Neural cell (in vitro differentiated cells): ENCODE data around the gene LRRC8C. TPM values are rescaled to one million over a fixed set of nuclear protein-coding genes. Genes with fewer than 3 reads are reported as not detected.

Source experiments
- H2AFZ ChIP-seq: fragments of 200-600, 300-800 bp; sonication (generic), shearing (Covaris generic); 2 replicates; pipeline ENCODE4 v1.6.0; 2014; ENCODE audit warnings: low read depth, mild to moderate bottlenecking, antibody characterized with exemption, low read length, moderate library complexity
- H3F3A ChIP-seq: fragments of 200-600 bp; shearing (Covaris generic); 2 replicates; pipeline ENCODE4 v1.6.1; 2016; ENCODE audit warnings: mild to moderate bottlenecking, moderate library complexity, mixed read lengths, antibody characterized with exemption, low read length; ENCODE audit not compliant: insufficient read depth, poor library complexity, severe bottlenecking
- H3K27ac ChIP-seq: fragments of 200-600, 300-800 bp; sonication (generic), shearing (Covaris generic); 2 replicates; pipeline ENCODE4 v1.5.1; 2014; ENCODE audit warnings: mild to moderate bottlenecking, low read length, moderate library complexity
- H3K27me3 ChIP-seq: fragments of 300-800, 200-600 bp; sonication (generic), shearing (Covaris generic); 2 replicates; pipeline ENCODE4 v1.6.0; 2014; ENCODE audit warnings: mild to moderate bottlenecking, low read depth, low read length, moderate library complexity; ENCODE audit not compliant: insufficient read depth
- H3K36me3 ChIP-seq: fragments of 300-800, 200-600 bp; sonication (generic), shearing (Covaris generic); 2 replicates; pipeline ENCODE4 v1.5.1; 2014; ENCODE audit warnings: mild to moderate bottlenecking, antibody characterized with exemption, low read length, moderate library complexity; ENCODE audit not compliant: insufficient read depth
- H3K4me2 ChIP-seq: fragments of 300-800, 200-600 bp; sonication (generic), shearing (Covaris generic); 2 replicates; pipeline ENCODE4 v1.6.0; 2014; ENCODE audit warnings: mild to moderate bottlenecking, low read length
- H3K4me3 ChIP-seq: fragments of 300-800, 200-600 bp; sonication (generic), shearing (Covaris generic); 2 replicates; pipeline ENCODE4 v1.5.1; 2014; ENCODE audit warnings: mild to moderate bottlenecking, low read length, moderate library complexity
- H3K79me2 ChIP-seq: fragments of 200-600 bp; shearing (Covaris generic); replicated peaks from 2 replicates; pipeline ENCODE4 v1.6.0; 2014; ENCODE audit warnings: mild to moderate bottlenecking, low read length, moderate library complexity; ENCODE audit not compliant: insufficient read depth
- H3K9ac ChIP-seq: fragments of 300-800, 200-600 bp; sonication (generic), shearing (Covaris generic); 2 replicates; pipeline ENCODE4 v1.6.1; 2016; ENCODE audit warnings: mild to moderate bottlenecking, low read length, mixed read lengths
- H3K9me2 ChIP-seq: fragments of 200-600 bp; shearing (Covaris generic); 2 replicates; pipeline ENCODE4 v1.6.1; 2016; ENCODE audit warnings: mild to moderate bottlenecking, low read length, mixed read lengths; ENCODE audit not compliant: insufficient read depth
- H3K9me3 ChIP-seq: fragments of 200-600, 300-800 bp; sonication (generic), shearing (Covaris generic); 2 replicates; pipeline ENCODE4 v1.6.1; 2016; ENCODE audit warnings: mild to moderate bottlenecking, mixed run types, low read length, moderate library complexity, mixed read lengths
- H4K20me1 ChIP-seq: fragments of 200-600 bp; shearing (Covaris generic); 2 replicates; pipeline ENCODE4 v1.6.1; 2016; ENCODE audit warnings: mild to moderate bottlenecking, mixed run types; ENCODE audit not compliant: insufficient read depth
- EP300 ChIP-seq: fragments of 450-650 bp; conservative IDR thresholded peaks from 2 replicates; pipeline ENCODE4 v1.6.1; 2014; ENCODE audit warnings: antibody characterized with exemption, mild to moderate bottlenecking, moderate library complexity; ENCODE audit not compliant: poor library complexity, severe bottlenecking
- EZH2 ChIP-seq: fragments of 200-600, 300-800 bp; shearing (Covaris generic), sonication (generic); IDR thresholded peaks from 2 replicates; pipeline ENCODE4 v1.6.1; 2014; ENCODE audit warnings: antibody characterized with exemption, low read length, borderline replicate concordance, mild to moderate bottlenecking; ENCODE audit not compliant: insufficient read depth, poor library complexity, severe bottlenecking
- MXI1 ChIP-seq: fragments of 450-650 bp; conservative IDR thresholded peaks from 2 replicates; pipeline ENCODE4 v1.6.1; 2014; ENCODE audit warnings: antibody characterized with exemption, mild to moderate bottlenecking; ENCODE audit not compliant: poor library complexity, severe bottlenecking
- POLR2AphosphoS5 ChIP-seq: IDR thresholded peaks from 2 replicates; pipeline ENCODE4 v1.6.1; 2012
- RAD21 ChIP-seq: fragments of 450-650 bp; conservative IDR thresholded peaks from 2 replicates; pipeline ENCODE4 v1.6.1; 2014; ENCODE audit warnings: antibody characterized with exemption, mild to moderate bottlenecking, moderate library complexity
- REST ChIP-seq: IDR thresholded peaks from 2 replicates; pipeline ENCODE4 v1.6.1; 2012; ENCODE audit warnings: borderline replicate concordance
- SMC3 ChIP-seq: fragments of 450-650 bp; conservative IDR thresholded peaks from 2 replicates; pipeline ENCODE4 v1.6.1; 2014; ENCODE audit warnings: antibody characterized with exemption, mild to moderate bottlenecking, moderate library complexity; ENCODE audit not compliant: poor library complexity
- TAF1 ChIP-seq: IDR thresholded peaks from 2 replicates; pipeline ENCODE4 v1.6.1; 2012; ENCODE audit warnings: low read depth
- polyA plus RNA-seq: library from polyadenylated mRNA; depleted of rRNA; stranded (reverse); fragments of >200 nt; gene quantifications from 2 replicates; pipeline ENCODE4 v1.2.3, GENCODE V29; 2014
- TF ChIP-seq, protein P1 (sequence below): fragments of 450-650 bp; IDR thresholded peaks from 2 replicates; pipeline ENCODE4 v1.5.1; 2014; ENCODE audit warnings: antibody characterized with exemption, mild to moderate bottlenecking, moderate library complexity; ENCODE audit not compliant: poor library complexity, severe bottlenecking

Gene LRRC8C
- polyA plus RNA-seq, 1 donor from 2014 or later = 0.78 TPM

DNA sequence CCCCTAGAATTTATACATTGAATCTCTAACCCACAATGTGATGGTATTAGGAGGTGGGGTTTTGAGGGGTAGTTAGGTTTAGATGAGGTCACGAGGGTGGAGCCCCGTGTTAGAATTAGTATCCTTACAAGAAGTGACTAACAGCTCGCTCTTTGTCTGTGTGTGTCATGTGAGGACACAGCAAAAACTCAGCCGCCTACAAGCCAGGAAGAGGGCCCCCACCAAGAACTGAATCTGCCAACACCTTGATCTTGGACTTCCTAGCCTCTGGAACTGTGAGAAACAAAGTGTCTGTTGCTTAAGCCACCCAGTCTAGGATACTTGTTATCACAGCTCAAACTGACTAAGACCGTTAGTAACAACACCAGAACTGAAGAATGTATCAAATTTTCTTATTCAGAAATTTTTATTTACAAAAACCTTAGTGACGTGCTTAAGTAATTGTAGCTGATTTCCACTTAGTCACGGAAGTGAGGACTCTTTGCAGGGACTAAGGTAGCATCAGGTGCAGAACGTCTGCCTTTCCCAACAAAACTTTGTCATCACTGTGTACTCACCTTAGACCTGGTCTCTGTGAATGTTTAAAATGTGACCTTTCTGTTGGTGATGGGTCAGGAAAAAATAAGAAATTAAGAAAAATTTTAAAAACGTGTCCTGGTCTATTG is 24.5 kb upstream of the LRRC8C start:
- Histone ChIP-seq H3K9me3 (no peaks in the 10 kb centered on the region), H3K9me2 (no peaks in the 10 kb centered on the region), H4K20me1 (no peaks in the 10 kb centered on the region), H3K4me3 (no peak overlapping the region), H3K9ac (no peak overlapping the region), H3K36me3 (no peaks in the 10 kb centered on the region), H3K4me2 (no peak overlapping the region), H3K27ac (no peak overlapping the region), H3K27me3 (no peaks in the 10 kb centered on the region), H3K79me2 (no peaks in the 10 kb centered on the region), H2AFZ (no peak overlapping the region), H3F3A (no peaks in the 10 kb centered on the region)
- no peak for TF ChIP-seq POLR2AphosphoS5
- TF ChIP-seq RAD21 = no peak
- no peak for TF ChIP-seq REST
- TF ChIP-seq TAF1 = no peak
- no peak for TF ChIP-seq SMC3
- no peak for TF ChIP-seq EZH2
- no peak for TF ChIP-seq MXI1
- TF ChIP-seq EP300 = no peak
- TF ChIP-seq, protein P1, sequence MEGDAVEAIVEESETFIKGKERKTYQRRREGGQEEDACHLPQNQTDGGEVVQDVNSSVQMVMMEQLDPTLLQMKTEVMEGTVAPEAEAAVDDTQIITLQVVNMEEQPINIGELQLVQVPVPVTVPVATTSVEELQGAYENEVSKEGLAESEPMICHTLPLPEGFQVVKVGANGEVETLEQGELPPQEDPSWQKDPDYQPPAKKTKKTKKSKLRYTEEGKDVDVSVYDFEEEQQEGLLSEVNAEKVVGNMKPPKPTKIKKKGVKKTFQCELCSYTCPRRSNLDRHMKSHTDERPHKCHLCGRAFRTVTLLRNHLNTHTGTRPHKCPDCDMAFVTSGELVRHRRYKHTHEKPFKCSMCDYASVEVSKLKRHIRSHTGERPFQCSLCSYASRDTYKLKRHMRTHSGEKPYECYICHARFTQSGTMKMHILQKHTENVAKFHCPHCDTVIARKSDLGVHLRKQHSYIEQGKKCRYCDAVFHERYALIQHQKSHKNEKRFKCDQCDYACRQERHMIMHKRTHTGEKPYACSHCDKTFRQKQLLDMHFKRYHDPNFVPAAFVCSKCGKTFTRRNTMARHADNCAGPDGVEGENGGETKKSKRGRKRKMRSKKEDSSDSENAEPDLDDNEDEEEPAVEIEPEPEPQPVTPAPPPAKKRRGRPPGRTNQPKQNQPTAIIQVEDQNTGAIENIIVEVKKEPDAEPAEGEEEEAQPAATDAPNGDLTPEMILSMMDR = no peak

DNA sequence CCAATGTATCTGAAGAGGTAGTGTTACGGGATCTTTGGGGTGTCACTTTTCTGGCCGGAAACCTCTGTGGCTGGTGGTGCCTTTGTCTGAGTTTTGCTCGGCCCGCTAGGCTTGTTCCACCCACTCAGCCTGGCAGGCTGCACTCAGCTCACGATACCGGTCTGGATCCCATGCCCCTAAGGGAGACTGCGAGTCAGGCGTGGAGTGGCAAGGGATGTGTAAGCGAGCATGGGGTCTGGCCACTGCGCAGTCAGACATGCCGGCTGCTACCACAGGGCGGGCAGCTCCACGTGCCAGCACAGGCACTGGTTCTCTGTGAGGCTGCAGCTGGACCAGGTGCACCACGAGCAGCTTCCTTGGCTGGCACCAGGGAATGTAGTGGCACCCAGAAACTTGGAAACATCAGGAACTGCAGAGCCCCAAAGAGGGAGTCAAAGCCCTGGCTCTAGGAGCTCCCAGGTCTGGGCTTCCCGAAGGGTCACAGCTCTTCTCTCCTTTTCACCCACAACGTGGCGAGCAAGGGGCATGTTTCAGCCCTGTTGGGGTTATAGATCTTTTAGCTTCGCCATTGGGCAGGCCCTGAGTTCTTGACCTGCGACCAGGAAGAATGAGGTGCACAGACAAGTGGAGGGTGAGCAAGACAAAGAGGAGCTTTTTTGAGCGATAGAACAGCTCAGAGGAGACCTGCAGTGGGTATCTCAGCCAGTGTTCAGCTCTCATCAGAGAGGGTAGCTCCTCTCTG is 23.8 kb upstream of the LRRC8C start:
- Histone ChIP-seq H3K79me2 (no peaks in the 10 kb centered on the region), H3K27ac (no peak overlapping the region), H3K4me2 (no peak overlapping the region), H3K9ac (no peak overlapping the region), H3K36me3 (no peaks in the 10 kb centered on the region), H2AFZ (no peak overlapping the region), H3K9me3 (no peaks in the 10 kb centered on the region), H3K4me3 (no peak overlapping the region), H3K9me2 (no peaks in the 10 kb centered on the region), H4K20me1 (no peaks in the 10 kb centered on the region), H3K27me3 (no peaks in the 10 kb centered on the region), H3F3A (no peaks in the 10 kb centered on the region)
- TF ChIP-seq MXI1 (no peak), EZH2 (no peak), EP300 (no peak), POLR2AphosphoS5 (no peak), RAD21 (no peak), SMC3 (no peak), TAF1 (no peak), REST (no peak)
- TF ChIP-seq, protein P1 = no peak
